Gastrocnemius medialis (tissue), 4 donors: ENCODE results near the gene NOL9. TPM values are rescaled to one million over a fixed set of nuclear protein-coding genes. Genes with fewer than 3 reads are reported as not detected.

Experiments used
- ATAC-seq, 2 donors: fragments of 150-250 bp; one replicate each; pipeline ENCODE4 v1.9.1; 2016
- DNase-seq, 2 donors: peaks; one replicate each; pipeline ENCODE4 v3.0.0-alpha.2; 2019
- H3K27ac ChIP-seq, 4 donors: fragments of 200-600 bp; sonication (generic); 1 replicate in 1 of 4; 2 replicates in 3 of 4; pipeline ENCODE4 v1.5.1; 2016 to 2018; ENCODE audit warnings: mild to moderate bottlenecking in 2 of 4, moderate library complexity in 1 of 4
- H3K27me3 ChIP-seq, 3 donors: fragments of 200-600 bp; sonication (generic) in 2 of 3; 1 replicate in 1 of 3; 2 replicates in 2 of 3; pipeline versions ENCODE4 v1.5.1 to v1.6.0; 2016 to 2019; ENCODE audit warnings: mild to moderate bottlenecking in 1 of 3, moderate library complexity in 1 of 3
- H3K36me3 ChIP-seq, 2 donors: fragments of 200-600 bp; sonication (generic) in 1 of 2; one replicate each; pipeline ENCODE4 v1.5.1; 2017 to 2018
- H3K4me1 ChIP-seq, 2 donors: fragments of 200-600 bp; sonication (generic) in 1 of 2; one replicate each; pipeline ENCODE4 v1.5.1; 2016 to 2017; ENCODE audit warnings: mild to moderate bottlenecking in 2 of 2
- H3K4me3 ChIP-seq, 4 donors: fragments of 200-600 bp; sonication (generic) in 3 of 4; 1 replicate in 1 of 4; 2 replicates in 3 of 4; pipeline ENCODE4 v1.5.1; 2016 to 2019; ENCODE audit warnings: mild to moderate bottlenecking in 2 of 4
- H3K9me3 ChIP-seq, 3 donors: fragments of 200-600 bp; sonication (generic) in 2 of 3; 1 replicate in 1 of 3; 2 replicates in 2 of 3; pipeline ENCODE4 v1.5.1; 2016 to 2019
- POLR2A ChIP-seq, 2 donors: fragments of 450-650 bp; IDR thresholded peaks; one replicate each; pipeline ENCODE4 v1.6.1; 2017; ENCODE audit warnings: antibody characterized with exemption in 2 of 2, mild to moderate bottlenecking in 2 of 2, moderate library complexity in 2 of 2
- in situ Hi-C, 4 donors: fragments of 200-750 bp; cut with MboI; loops; one replicate each; pipeline versions ENCODE4 v1.15.0 to v1.8.0; 2017; ENCODE audit warnings: low sequenced_read_pairs in 4 of 4
- intact Hi-C: fragments of 100-400 bp; cut with DNase I; formaldehyde crosslinking; loops from one replicate; pipeline ENCODE4 v1.15.1; 2023; ENCODE audit warnings: low total_unique reads
- total RNA-seq, 4 donors: library from RNA; depleted of rRNA; stranded (reverse); fragments of >200 nt; gene quantifications; one replicate each; pipeline versions ENCODE4 v1.1.0 to v1.2.3, GENCODE V29; 2016
- TF ChIP-seq, protein P1 (sequence below), 5 experiments: fragments of 450-650 bp in 3 of 5; fragments of 200-600 bp in 2 of 5; sonication (generic) in 2 of 5; IDR thresholded peaks in 4 of 5; conservative IDR thresholded peaks in 1 of 5; 1 replicate in 4 of 5; 2 replicates in 1 of 5; pipeline ENCODE4 v1.5.1; 2016 to 2019; ENCODE audit warnings: antibody characterized with exemption in 5 of 5, mild to moderate bottlenecking in 3 of 5, moderate library complexity in 3 of 5

NOL9 gene
- total RNA-seq, 4 donors from 2014 or later = 13.6 to 33.0 (median 21.9) TPM

DNA sequence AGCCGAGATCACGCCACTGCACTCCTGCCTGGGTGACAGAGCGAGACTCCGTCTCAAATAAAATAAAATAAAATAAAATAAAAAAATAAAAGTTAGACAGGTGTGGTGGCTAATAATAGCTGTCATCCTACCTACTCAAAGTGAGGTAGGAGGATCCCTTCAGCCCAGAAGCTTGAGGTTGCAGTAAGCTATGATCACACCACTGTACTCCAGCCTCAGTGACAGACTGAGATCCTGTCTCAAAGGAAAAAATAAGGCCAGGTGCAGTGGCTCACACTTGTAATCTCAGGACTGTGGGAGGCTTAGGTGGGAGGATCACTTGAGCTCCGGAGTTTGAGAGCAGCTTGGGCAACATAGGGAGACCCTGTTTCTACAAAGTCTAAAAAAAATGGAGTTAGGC is 18.0 kb downstream of the NOL9 start:
- in situ Hi-C loops (no loop called here), intact Hi-C loops (no loop called here)
- Histone ChIP-seq H3K36me3 (peaks cover 2 to 51% of the 10 kb centered on the region in 2 donors), H3K9me3 (no peaks in the 10 kb centered on the region), H3K27ac (no peak overlapping the region), H3K27me3 (no peaks in the 10 kb centered on the region), H3K4me1 (no peaks in the 10 kb centered on the region), H3K4me3 (no peak overlapping the region)
- ATAC-seq = no peak
- no peak for TF ChIP-seq POLR2A (IDR thresholded peaks at IDR 0.05)
- TF ChIP-seq, protein P1, sequence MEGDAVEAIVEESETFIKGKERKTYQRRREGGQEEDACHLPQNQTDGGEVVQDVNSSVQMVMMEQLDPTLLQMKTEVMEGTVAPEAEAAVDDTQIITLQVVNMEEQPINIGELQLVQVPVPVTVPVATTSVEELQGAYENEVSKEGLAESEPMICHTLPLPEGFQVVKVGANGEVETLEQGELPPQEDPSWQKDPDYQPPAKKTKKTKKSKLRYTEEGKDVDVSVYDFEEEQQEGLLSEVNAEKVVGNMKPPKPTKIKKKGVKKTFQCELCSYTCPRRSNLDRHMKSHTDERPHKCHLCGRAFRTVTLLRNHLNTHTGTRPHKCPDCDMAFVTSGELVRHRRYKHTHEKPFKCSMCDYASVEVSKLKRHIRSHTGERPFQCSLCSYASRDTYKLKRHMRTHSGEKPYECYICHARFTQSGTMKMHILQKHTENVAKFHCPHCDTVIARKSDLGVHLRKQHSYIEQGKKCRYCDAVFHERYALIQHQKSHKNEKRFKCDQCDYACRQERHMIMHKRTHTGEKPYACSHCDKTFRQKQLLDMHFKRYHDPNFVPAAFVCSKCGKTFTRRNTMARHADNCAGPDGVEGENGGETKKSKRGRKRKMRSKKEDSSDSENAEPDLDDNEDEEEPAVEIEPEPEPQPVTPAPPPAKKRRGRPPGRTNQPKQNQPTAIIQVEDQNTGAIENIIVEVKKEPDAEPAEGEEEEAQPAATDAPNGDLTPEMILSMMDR (IDR thresholded peaks at IDR 0.05 in 4 of 5, conservative IDR thresholded peaks at IDR 0.05 in 1 of 5) = no peak
- no peak for DNase-seq

DNA sequence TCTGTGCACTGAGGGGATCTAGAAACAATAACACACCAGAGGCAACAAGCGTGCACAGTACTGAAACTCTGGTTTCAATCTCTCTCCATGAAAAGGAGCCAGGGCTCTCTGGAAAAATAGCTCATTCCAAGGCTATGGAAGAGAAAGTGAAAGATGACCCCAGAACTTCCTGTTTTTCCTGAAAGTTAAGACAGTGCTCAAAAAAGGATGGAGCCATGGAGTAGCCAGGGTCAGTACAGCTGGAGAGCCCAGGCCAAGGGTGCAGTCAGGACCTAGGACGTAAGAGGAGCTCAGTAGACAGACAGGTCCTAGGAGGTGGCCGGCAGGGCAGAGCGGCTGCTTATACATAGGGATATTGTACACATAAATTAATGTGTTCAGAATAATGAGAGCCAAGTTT is 19.1 kb downstream of the NOL9 start:
- in situ Hi-C loops (no loop called here), intact Hi-C loops (no loop called here)
- Histone ChIP-seq H3K27me3 (no peaks in the 10 kb centered on the region), H3K4me1 (no peaks in the 10 kb centered on the region), H3K27ac (no peak overlapping the region), H3K9me3 (no peaks in the 10 kb centered on the region), H3K36me3 (peaks cover 2 to 54% of the 10 kb centered on the region in 2 donors), H3K4me3 (no peak overlapping the region)
- TF ChIP-seq POLR2A (IDR thresholded peaks at IDR 0.05) = no peak
- TF ChIP-seq, protein P1 (IDR thresholded peaks at IDR 0.05 in 4 of 5, conservative IDR thresholded peaks at IDR 0.05 in 1 of 5) = no peak
- ATAC-seq = no peak
- DNase-seq = no peak

DNA sequence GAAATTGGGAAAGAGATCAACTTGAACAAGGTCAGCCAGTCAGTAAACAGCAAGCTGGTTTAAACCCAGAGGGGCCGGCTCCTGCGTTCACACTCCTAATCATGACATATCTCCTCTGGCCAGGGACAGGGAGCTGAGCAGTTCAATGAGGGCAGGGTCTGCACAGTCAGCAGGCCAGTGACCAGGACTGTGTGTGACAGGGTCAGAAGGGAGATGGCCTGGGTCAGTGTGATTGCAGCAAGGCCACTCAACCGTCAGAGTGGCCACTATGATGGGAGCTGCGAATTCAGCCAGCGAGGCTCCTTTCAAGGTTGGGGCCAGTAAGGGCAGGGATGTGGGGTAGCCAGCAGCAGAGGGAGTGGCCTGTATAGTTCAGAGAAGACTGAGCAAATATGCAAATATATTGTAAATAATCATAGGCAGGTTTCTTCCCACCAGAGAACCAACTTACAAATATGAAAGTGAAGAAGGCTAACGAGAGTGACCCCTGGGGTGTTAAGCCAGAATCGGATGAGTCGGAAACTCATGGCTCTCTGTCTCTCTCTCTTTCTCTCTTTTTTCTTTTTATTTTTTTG is 20.0 kb downstream of the NOL9 start:
- no peak for ATAC-seq
- no peaks in the 10 kb centered on the region for H3K27me3 ChIP-seq
- no peaks in the 10 kb centered on the region for H3K4me1 ChIP-seq
- in situ Hi-C loops = no loop called here
- TF ChIP-seq, protein P1 (IDR thresholded peaks at IDR 0.05 in 4 of 5, conservative IDR thresholded peaks at IDR 0.05 in 1 of 5) = no peak
- no peak for TF ChIP-seq POLR2A (IDR thresholded peaks at IDR 0.05)
- no peak overlapping the region for H3K4me3 ChIP-seq
- peaks cover 2 to 63% of the 10 kb centered on the region in 2 donors for H3K36me3 ChIP-seq
- no peaks in the 10 kb centered on the region for H3K9me3 ChIP-seq
- intact Hi-C loops = no loop called here
- H3K27ac ChIP-seq = no peak overlapping the region
- DNase-seq = no peak

DNA sequence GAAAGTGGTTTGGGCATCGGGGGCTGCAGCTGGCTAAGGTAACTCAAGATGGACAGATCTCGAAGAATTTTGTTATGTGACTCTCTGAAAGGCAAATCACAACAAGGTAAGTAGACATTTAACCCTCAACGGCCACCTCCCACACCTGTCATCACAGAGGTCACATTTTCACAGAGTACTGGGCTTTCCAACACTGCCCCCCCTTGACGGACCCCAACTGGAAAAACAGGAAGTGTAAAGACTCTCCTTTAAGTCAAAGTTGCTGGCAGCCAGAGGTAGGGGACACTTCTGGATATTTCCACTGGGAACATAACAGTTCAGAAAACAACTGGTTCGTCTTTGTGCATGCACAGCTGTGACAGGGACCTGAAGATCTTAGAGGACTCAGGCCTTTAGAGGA is 22.3 kb downstream of the NOL9 start:
- H3K9me3 ChIP-seq = no peaks in the 10 kb centered on the region
- H3K27ac ChIP-seq = no peak overlapping the region
- intact Hi-C loops = no loop called here
- no peaks in the 10 kb centered on the region for H3K4me1 ChIP-seq
- DNase-seq (no peak), ATAC-seq (no peak)
- TF ChIP-seq, protein P1 (IDR thresholded peaks at IDR 0.05 in 4 of 5, conservative IDR thresholded peaks at IDR 0.05 in 1 of 5) = no peak
- TF ChIP-seq POLR2A (IDR thresholded peaks at IDR 0.05) = no peak
- in situ Hi-C loops = no loop called here
- H3K36me3 ChIP-seq = peaks cover 2 to 77% of the 10 kb centered on the region in 2 donors
- H3K27me3 ChIP-seq = no peaks in the 10 kb centered on the region
- no peak overlapping the region for H3K4me3 ChIP-seq
